Glomerular visceral epithelial cell (primary cell): ENCODE data around the gene MYO1A.
A peak's percentile ranks its signal among the peaks of the same experiment; 100 is the strongest.
"Not testable (repeated sequence)": the region's sequence is repeated elsewhere in the genome, so short reads cannot be mapped to it uniquely, and the experiment has no call there.

Source experiments
- DNase-seq: peaks from one replicate; pipeline ENCODE4 v3.0.0-alpha.2; 2016; ENCODE audit errors: extremely low spot score

MYO1A gene

DNA sequence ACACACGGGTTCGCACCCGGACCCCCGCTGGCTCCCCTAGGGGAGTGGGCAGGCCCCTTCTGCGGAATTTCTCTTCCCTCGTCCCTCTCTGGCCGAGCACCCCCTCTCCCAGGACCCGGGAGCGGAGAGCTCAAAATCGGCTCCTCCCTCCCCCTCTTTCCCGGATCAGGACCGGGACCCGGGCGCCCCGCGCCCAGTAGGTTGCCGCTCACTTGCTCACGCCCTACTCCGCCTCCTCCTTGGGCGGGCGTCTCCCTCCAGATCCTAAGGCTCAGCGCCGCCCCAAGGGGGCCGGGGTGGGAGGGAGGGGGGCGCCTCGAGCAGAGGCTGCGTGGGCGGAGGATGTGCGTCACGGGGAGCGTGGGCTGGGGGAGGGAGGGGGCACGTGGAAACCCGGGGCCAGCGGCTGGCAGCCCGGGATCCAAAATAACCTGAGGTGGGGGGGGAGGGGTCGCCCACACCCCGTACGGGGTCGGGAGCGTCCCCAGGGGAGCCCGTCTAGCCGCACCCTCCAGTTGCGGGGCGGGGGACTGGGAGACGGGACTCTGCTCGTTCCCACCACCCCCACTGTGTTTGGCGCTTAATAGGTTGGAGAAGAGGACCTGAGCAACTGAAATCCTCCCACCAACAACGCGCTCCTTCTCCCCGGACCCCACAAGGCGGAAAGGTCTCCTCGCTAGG, 37.2 kb upstream of the MYO1A start:
- DNase-seq, result peak; percentile 90

- peak; percentile 78 for DNase-seq
Measured at GRCh38 chr12:57086493-57087009, 36.6 kb upstream of the MYO1A start.

- DNase-seq, result no peak
Measured at GRCh38 chr12:57085999-57086492, 36.1 kb upstream of the MYO1A start.

GRCh38 chr12:57080855-57081254, 30.9 kb upstream of the MYO1A start:
- no peak for DNase-seq

GRCh38 chr12:57079821-57080220, 29.9 kb upstream of the MYO1A start:
- DNase-seq, result no peak

DNA sequence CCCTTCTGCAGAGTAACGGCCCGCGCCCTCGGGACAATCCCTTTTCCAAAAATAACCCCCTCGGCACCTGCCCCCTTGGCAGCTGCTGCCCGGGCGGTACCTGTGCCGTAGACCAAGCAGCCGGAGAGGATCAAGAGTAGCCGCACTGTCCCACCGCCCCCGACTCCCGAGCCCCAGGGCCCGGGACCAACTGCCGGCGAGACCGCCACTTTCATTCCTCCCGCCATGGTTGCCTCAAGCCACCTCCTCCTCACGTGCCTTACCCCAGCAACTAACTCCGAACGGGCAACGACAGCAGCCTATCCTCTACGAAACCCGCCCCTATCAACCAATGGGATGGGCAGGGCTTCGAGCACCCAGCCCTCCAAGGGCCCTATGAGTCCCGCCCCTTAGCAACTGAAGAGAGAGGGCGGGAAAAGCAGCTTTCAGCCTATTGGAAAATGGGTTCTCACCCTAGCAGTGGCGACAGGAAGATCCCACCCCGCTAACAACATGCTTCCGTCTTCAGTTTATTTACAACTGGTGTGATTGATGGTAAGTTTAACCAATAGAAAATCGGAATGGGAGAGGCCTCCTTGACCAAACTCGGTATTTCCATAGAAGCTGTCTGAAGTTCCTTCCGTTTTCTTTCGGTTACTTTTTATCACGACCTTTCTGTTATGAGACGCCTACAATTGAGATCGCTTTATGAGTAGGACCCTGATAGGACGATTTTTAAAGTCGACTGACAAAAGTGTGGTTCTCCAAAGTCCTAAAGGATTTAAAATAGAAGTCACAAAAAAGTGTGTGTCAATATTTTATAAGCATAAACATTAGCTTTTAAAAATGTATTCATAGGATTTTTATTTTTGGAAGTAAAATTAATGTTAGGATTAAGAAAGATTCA, 28.8 kb upstream of the MYO1A start, which contains the start of gene NEMP1:
Gene NEMP1, minus strand, starts transcription at position 273 of the 886 bp plus-strand sequence. Its CDS starts 46 bp downstream, at position 227.
- DNase-seq, result peak; percentile 100

GRCh38 chr12:57073566-57074450, 23.9 kb upstream of the MYO1A start:
- not testable (repeated sequence) for DNase-seq

DNA sequence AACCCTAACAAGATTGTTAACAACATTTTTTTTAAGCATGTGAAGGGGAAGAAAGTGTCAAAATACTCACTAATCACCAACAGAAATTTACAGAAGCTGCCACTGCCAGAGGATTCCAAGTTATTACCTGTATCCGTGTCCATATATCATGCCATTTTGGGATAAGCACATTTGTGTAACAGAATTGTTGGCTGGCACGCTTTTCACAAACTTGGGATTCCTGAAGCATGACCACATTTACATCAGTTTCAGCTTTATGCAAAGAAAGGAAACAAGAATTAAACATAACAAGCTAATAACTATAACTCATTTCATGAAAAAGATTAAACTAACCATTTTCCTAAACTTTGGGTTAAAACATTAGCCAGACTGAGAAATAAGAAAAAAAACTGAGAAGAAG, 22.7 kb upstream of the MYO1A start:
- no peak for DNase-seq

- peak; percentile 68 for DNase-seq
Measured at GRCh38 chr12:57069523-57069922, 19.6 kb upstream of the MYO1A start.

- no peak for DNase-seq
Measured at GRCh38 chr12:57066245-57066644, 16.3 kb upstream of the MYO1A start.

GRCh38 chr12:57063991-57064685, 14.2 kb upstream of the MYO1A start:
- DNase-seq, result no peak

GRCh38 chr12:57058454-57058853, 8.5 kb upstream of the MYO1A start:
- DNase-seq, result no peak

DNA sequence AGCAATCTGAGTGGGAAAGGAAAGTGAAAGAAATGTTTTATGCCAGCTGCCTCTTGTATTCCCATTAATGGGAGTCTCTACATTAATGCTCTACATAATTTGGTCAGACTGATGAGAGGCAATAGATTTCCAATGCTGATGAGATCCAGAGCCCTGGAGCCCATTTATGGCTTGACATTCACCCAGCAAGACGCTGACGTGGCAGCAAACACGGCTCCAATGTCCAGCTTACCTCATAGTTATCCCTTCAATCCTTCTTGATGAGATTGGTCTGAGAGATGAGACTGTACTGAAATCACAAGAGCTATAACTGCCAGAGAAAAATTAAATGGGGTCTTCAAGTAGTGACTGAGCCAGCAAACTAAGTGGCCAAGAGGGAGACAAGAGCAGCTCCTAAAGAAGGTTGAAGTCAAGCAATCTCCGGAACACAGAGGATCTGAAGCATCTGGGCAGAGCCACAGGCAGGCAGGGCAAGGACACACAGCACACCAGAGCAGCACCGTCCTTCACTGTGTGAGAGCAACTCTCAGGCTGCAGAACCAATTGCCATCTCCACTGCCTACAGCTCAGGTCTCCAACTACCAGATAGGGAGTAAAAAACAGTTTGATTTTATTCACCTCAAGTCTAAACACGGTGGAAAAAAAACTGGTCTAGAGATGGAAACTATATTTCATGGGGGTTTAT, 7.3 kb upstream of the MYO1A start:
- DNase-seq, result no peak

DNA sequence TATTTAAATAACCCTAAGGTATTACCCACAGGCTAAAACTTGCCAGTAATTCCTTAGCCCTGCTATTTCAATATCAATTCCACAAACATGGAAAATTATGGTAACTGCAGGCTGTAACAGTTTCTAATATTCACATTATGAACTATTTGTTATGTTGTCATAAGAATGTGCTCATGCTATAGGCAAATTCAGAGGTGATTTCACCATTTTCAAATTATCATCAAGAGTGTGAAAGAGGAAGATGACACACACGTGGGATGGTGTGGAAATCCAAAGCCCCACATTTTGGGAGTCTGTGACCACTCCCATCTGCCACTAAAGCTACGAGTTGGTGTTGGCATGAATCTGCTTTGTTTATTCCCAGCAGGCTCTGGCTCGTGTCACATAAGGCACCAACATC, 5.9 kb upstream of the MYO1A start:
- no peak for DNase-seq

DNA sequence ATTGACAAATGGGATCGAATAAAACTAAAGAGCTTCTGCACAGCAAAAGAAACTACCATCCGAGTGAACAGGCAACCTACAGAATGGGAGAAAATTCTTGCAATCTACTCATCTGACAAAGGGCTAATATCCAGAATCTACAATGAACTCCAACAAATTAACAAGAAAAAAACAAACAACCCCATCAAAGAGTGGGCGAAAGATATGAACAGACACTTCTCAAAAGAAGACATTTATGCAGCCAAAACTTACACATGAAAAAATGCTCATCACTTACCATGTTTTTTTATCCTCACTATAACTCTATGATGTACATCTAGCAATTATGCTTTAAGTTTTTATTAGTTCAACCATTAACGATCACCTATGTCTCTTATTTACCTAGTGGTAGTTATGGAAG, 4.0 kb upstream of the MYO1A start:
- not testable (repeated sequence) for DNase-seq

DNA sequence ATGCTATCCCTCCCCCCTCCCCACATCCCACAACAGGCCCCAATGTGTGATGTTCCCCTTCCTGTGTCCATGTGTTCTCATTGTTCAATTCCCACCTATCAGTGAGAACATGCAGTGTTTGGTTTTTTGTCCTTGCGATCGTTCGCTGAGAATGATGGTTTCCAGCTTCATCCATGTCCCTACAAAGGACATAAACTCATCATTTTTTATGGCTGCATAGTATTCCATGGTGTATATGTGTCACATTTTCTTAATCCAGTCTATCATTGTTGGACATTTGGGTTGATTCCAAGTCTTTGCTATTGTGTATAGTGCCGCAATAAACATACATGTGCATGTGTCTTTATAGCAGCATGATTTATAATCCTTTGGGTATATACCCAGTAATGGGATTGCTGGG, 3.2 kb upstream of the MYO1A start:
- not testable (repeated sequence) for DNase-seq

- DNase-seq, result no peak
Measured at GRCh38 chr12:57051011-57051410, 1.1 kb upstream of the MYO1A start.

DNA sequence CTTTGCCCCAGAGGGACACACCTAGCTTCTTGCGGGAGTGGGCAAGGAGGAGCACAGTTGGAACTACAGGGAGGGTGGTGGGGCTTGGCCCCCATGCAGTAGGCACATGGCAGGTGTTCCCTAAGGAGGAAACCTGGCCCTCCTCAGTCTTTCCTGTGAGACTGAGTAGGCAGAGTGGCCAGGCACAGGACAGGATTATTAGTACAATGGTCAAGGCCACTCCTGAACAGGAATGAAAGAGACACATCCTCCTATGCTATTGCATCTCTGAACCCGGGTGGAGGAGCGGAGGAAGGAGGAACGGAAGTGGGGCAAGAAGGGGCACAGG, 846 bp downstream of the MYO1A start:
- no peak for DNase-seq

DNA sequence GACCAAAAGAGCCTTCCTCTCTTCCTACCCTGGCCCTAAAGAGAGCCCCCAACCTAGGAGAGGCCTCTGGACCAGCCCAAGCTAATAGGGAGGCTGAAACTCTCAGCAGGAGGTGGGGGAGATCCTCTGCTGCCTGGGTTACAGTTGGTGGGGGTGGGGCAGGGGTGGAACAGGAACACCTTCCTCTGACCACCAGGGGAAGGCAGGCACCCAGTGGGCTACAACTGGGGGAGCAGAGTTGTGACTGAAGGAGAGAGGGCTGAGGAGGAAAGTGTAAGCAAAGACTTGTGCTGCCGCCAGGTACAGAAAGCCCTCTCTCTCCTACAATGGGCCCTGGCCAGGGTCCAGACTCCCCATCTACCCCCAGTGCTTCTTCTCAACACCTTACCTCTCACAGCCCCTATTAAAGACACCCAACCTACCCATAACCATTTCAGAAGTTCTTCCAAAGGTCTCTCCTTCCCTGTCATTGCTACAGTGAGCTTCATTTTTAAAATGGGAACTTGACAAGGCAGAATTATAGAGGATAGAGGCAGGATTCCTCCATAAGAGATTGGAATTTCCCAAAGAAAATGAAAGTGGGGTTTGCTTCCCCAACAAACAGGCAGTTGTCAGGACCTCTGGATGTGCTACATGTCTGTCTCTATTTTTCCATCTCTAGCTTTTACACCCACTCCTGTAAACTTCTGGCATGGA, 1.4 kb downstream of the MYO1A start:
- DNase-seq, result no peak

GRCh38 chr12:57047981-57048380, 1.9 kb downstream of the MYO1A start:
- peak; percentile 34 for DNase-seq
